ENCODE measurements around the gene INSIG1.

DNA sequence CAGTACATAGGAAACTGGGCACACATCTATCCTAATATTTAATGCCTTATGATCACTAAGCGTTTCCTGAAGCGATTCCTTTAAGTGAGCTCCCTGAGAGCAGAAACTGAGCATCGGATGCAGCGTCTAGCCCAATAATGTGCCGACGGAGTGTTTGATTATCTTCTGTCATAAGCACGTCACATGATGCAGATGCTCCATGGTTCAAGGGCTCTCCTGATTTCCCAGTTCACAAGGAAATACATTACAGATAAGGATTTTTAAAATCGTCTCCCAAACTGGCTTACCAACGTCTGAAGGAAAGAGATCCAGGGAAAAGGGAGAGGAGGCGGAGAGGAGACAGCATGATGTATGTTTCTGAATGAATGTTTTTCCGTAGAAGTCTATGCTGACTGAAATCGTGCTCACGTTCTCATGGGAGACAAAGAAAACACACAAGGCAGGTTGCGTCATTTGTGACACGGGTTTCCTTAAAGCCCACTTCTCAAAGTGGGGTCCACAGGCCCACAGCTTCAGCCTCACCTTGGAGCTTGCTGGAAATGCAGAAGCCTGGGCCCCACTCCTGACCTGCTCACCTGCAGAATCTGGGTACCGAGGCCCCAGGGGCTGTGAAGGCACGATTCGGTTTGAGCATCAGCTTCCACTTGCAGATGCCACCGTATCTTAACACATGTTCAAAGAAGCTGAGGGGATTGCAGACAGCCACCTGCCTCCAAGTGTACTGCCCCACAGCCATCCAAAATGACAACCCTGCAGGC is 21.5 kb upstream of the INSIG1 start:
- TF ChIP-seq, protein P1, sequence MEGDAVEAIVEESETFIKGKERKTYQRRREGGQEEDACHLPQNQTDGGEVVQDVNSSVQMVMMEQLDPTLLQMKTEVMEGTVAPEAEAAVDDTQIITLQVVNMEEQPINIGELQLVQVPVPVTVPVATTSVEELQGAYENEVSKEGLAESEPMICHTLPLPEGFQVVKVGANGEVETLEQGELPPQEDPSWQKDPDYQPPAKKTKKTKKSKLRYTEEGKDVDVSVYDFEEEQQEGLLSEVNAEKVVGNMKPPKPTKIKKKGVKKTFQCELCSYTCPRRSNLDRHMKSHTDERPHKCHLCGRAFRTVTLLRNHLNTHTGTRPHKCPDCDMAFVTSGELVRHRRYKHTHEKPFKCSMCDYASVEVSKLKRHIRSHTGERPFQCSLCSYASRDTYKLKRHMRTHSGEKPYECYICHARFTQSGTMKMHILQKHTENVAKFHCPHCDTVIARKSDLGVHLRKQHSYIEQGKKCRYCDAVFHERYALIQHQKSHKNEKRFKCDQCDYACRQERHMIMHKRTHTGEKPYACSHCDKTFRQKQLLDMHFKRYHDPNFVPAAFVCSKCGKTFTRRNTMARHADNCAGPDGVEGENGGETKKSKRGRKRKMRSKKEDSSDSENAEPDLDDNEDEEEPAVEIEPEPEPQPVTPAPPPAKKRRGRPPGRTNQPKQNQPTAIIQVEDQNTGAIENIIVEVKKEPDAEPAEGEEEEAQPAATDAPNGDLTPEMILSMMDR (IDR thresholded peaks at IDR 0.05): no peak
- TF ChIP-seq POLR2A (IDR thresholded peaks at IDR 0.05): no peak
